Astrocyte (in vitro differentiated cells and primary cell): ENCODE data around the gene ANKS3. TPM values are rescaled to one million over a fixed set of nuclear protein-coding genes. Genes with fewer than 3 reads are reported as not detected.

Experiments used
- DNase-seq: peaks from one replicate; pipeline ENCODE4 v3.0.0-alpha.2; 2010; ENCODE audit warnings: low read depth
- FAIRE-seq: peaks from 2 replicates; lab custom pipeline; 2011; peaks lifted over from hg19 to GRCh38; lab: Jason Lieb, UNC
- H2AFZ ChIP-seq: 2 replicates; pipeline ENCODE4 v1.6.0; 2012; ENCODE audit warnings: low read depth, low read length, inconsistent platforms
- H3K27ac ChIP-seq: 2 replicates; pipeline ENCODE4 v1.5.1; 2011; ENCODE audit warnings: low read depth, low read length, inconsistent platforms
- H3K27me3 ChIP-seq: 2 replicates; pipeline ENCODE4 v1.6.0; 2011; ENCODE audit warnings: low read length, inconsistent platforms; ENCODE audit not compliant: insufficient read depth
- H3K36me3 ChIP-seq: 2 replicates; pipeline ENCODE4 v1.5.1; 2011; ENCODE audit warnings: low read length, inconsistent platforms; ENCODE audit not compliant: insufficient read depth
- H3K4me1 ChIP-seq: 2 replicates; pipeline ENCODE4 v1.5.1; 2011; ENCODE audit warnings: low read length, inconsistent platforms; ENCODE audit not compliant: insufficient read depth
- H3K4me2 ChIP-seq: 2 replicates; pipeline ENCODE4 v1.6.0; 2012; ENCODE audit warnings: low read length, inconsistent platforms
- H3K4me3 ChIP-seq: 2 replicates; pipeline ENCODE4 v1.5.1; 2011; ENCODE audit warnings: low read depth, mild to moderate bottlenecking, low read length, inconsistent platforms; ENCODE audit not compliant: insufficient read depth
- H3K79me2 ChIP-seq: 2 replicates; pipeline ENCODE4 v1.6.0; 2012; ENCODE audit warnings: mild to moderate bottlenecking, low read length, inconsistent platforms; ENCODE audit not compliant: insufficient read depth
- H3K9ac ChIP-seq: 2 replicates; pipeline ENCODE4 v1.6.0; 2012; ENCODE audit warnings: mild to moderate bottlenecking, low read length, inconsistent platforms
- H3K9me3 ChIP-seq: 2 replicates; pipeline ENCODE4 v1.5.1; 2012; ENCODE audit warnings: low read depth, mild to moderate bottlenecking, low read length, inconsistent platforms; ENCODE audit not compliant: insufficient read depth
- H4K20me1 ChIP-seq: 2 replicates; pipeline ENCODE4 v1.6.0; 2012; ENCODE audit warnings: low read length, inconsistent platforms; ENCODE audit not compliant: insufficient read depth
- H3K27ac Mint-ChIP-seq: one replicate; pipeline ENCODE4 v1.8.0; 2021; ENCODE audit warnings: mild to moderate bottlenecking, mixed read lengths; ENCODE audit not compliant: unreplicated experiment
- H3K27me3 Mint-ChIP-seq: one replicate; pipeline ENCODE4 v1.8.0; 2021; ENCODE audit warnings: low read depth, mixed read lengths; ENCODE audit not compliant: unreplicated experiment
- H3K36me3 Mint-ChIP-seq: one replicate; pipeline ENCODE4 v1.8.0; 2021; ENCODE audit warnings: low read depth, mixed read lengths; ENCODE audit not compliant: unreplicated experiment
- H3K4me1 Mint-ChIP-seq: one replicate; pipeline ENCODE4 v1.8.0; 2021; ENCODE audit warnings: low read depth, mixed read lengths; ENCODE audit not compliant: unreplicated experiment
- H3K4me3 Mint-ChIP-seq: one replicate; pipeline ENCODE4 v1.8.0; 2021; ENCODE audit warnings: mild to moderate bottlenecking, moderate library complexity, mixed read lengths; ENCODE audit not compliant: unreplicated experiment
- H3K9me3 Mint-ChIP-seq: one replicate; pipeline ENCODE4 v1.8.0; 2021; ENCODE audit warnings: mild to moderate bottlenecking, mixed read lengths; ENCODE audit not compliant: unreplicated experiment
- EZH2 ChIP-seq: IDR thresholded peaks from 2 replicates; pipeline ENCODE4 v1.6.1; 2012; ENCODE audit warnings: mild to moderate bottlenecking, low read length, inconsistent platforms; ENCODE audit not compliant: insufficient read depth
- total RNA-seq: library from RNA; stranded (reverse); gene quantifications from 2 replicates; pipeline ENCODE4 v1.2.1, GENCODE V29; 2021
- TF ChIP-seq, protein P1 (sequence below): IDR thresholded peaks from 2 replicates; pipeline ENCODE4 v1.5.1; 2011; ENCODE audit warnings: low read depth, mild to moderate bottlenecking, inconsistent platforms, low read length, moderate library complexity; ENCODE audit not compliant: insufficient read depth

The ANKS3 gene
- total RNA-seq, 1 donor from 2014 or later = 27.2 TPM

DNA sequence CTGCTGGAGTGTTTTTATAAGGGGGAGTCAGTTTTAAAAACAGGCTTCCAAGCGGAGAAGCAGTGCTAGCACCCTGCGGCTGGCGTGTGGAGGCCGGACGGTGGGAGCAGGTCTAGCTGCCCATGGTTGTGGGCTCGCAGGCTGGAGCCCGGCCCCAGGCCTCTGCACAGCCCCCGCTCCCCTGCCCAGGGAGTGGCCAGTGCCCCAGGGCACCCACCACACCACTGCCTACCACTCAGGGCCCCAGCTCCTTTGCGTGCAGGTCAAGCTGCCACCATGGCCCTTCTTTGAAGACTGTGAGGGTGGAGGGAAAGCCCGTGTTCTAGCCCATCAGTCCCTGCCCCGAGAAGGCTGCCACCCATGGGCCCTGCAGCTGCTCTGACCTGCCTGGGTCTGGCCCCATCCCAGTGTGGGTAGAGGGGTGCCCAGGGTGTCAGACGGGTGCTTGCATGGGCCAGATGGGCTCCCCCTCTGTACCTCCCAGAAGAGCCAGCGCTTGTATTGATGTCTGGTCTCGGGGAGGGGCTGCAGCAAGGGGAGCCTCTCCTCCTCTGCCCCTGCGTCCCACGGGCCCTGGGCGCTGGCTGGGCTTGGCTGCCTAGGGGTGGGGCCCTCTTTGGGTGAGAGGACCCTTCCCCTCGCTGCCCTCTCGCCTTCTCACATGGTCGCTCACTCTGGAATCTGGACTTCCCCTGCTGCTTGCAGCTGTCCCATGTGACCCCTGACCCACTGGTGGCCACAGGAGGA lies 42.2 kb downstream of the ANKS3 start:
- Histone ChIP-seq H3K9me3 (no peaks in the 10 kb centered on the region), H3K4me3 (no peak overlapping the region), H4K20me1 (peaks cover 23% of the 10 kb centered on the region), H3K4me2 (no peak overlapping the region), H3K27ac (no peak overlapping the region), H3K4me1 (peaks cover 10% of the 10 kb centered on the region), H3K79me2 (peaks cover 16% of the 10 kb centered on the region), H3K36me3 (peaks cover 11% of the 10 kb centered on the region), H3K9ac (no peak overlapping the region), H2AFZ (no peak overlapping the region), H3K27me3 (no peaks in the 10 kb centered on the region)
- H3K36me3 Mint-ChIP-seq = peaks cover 3% of the 10 kb centered on the region
- FAIRE-seq (no peak), DNase-seq (no peak)
- H3K27me3 Mint-ChIP-seq = no peaks in the 10 kb centered on the region
- no peaks in the 10 kb centered on the region for H3K9me3 Mint-ChIP-seq
- peaks cover 6% of the 10 kb centered on the region for H3K4me1 Mint-ChIP-seq
- peak overlapping the region; percentile 58 for H3K27ac Mint-ChIP-seq
- TF ChIP-seq, protein P1, sequence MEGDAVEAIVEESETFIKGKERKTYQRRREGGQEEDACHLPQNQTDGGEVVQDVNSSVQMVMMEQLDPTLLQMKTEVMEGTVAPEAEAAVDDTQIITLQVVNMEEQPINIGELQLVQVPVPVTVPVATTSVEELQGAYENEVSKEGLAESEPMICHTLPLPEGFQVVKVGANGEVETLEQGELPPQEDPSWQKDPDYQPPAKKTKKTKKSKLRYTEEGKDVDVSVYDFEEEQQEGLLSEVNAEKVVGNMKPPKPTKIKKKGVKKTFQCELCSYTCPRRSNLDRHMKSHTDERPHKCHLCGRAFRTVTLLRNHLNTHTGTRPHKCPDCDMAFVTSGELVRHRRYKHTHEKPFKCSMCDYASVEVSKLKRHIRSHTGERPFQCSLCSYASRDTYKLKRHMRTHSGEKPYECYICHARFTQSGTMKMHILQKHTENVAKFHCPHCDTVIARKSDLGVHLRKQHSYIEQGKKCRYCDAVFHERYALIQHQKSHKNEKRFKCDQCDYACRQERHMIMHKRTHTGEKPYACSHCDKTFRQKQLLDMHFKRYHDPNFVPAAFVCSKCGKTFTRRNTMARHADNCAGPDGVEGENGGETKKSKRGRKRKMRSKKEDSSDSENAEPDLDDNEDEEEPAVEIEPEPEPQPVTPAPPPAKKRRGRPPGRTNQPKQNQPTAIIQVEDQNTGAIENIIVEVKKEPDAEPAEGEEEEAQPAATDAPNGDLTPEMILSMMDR = no peak
- no peak for TF ChIP-seq EZH2
- H3K4me3 Mint-ChIP-seq = no peak overlapping the region

DNA sequence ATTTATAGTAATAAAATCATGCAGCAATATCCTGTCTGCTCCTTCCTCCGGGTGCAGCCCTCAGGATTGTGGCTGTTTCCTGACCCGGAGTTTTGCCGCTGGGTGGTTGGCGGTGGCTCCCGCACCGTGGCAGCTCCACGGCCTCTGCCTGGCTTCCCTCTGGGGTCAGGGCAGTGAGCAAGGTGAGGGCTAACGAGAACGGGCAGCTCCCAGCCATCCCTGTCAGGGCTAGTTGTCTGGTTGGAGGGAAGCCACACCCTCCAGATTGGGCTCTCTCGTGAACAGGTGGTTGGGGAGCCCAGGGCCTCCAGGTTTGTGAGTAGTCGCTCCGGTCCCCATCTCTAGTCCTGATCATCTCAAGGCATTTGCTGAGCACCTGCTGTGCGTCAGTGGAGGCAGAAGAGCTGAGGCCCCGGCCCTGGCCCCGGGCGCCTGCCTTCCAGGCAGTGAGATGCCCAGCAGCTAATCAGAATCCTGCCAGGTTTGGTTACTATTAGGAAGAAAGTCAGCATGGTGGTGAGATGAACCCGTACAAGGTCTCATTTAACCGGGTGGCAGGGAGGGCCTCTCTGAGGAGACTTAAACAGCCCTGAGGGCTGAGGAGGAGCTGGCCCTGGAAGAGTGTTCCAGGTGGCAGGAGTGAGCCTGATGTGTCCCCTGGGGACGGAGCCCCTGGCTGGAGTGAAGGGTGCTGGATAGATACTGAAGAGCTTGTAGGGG lies 43.0 kb downstream of the ANKS3 start:
- Histone ChIP-seq H3K9me3 (no peaks in the 10 kb centered on the region), H2AFZ (no peak overlapping the region), H3K27ac (no peak overlapping the region), H3K79me2 (peaks cover 16% of the 10 kb centered on the region), H3K9ac (no peak overlapping the region), H3K27me3 (no peaks in the 10 kb centered on the region), H3K36me3 (peaks cover 8% of the 10 kb centered on the region), H3K4me2 (no peak overlapping the region), H4K20me1 (peaks cover 19% of the 10 kb centered on the region), H3K4me3 (no peak overlapping the region), H3K4me1 (peaks cover 10% of the 10 kb centered on the region)
- Mint-ChIP-seq H3K27ac (no peak overlapping the region), H3K36me3 (peaks cover 3% of the 10 kb centered on the region), H3K9me3 (no peaks in the 10 kb centered on the region), H3K4me3 (no peak overlapping the region), H3K4me1 (peaks cover 6% of the 10 kb centered on the region), H3K27me3 (no peaks in the 10 kb centered on the region)
- FAIRE-seq (no peak), DNase-seq (no peak)
- TF ChIP-seq, protein P1 = no peak
- no peak for TF ChIP-seq EZH2
